Fibroblast of skin of right biceps (primary cell): ENCODE measurements around the gene GRIN2A.

Experiments
- DNase-seq: peaks from one replicate; pipeline ENCODE4 v3.0.0-alpha.2; 2013

The GRIN2A gene

DNA sequence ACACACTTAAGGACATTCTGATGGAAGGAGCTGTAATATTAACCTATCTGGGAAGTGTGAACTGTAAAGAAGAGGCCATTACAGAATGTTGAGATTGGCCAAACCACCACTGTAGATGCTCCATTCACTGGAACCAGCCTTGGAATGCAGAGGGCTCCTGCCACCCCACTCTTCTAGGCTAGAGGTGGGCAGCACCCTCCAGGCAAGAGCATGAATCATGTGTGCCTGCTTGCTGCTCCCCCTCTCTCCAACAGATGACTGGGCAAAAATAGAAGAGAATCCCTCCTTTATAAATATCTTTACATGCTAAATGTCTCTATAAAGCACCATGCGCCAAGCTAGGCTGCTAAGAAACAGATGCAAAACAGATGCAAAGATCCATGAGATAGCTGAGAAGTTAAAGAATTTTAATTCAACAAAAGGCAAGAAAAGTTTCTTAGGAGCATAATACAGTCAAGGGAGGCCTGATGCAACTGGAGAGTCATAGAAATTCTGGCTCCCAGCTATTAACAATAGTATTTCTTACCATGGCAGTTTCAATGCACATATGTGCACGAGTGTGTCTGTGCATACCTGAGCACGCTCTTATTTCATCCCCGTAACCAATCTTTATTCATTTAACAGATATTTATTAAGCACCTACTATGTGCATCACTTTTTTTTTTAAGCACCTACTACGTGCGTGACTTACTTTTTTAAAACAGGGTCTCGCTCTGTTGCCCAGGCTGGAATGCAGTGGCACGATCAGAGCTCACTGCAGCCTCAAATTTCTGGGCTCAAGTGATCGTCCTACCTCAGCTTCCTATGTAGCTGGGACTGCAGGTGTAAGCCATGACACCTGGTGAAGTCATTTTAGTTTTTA lies 53.6 kb downstream of the GRIN2A start:
- DNase-seq = peak; percentile 46

DNA sequence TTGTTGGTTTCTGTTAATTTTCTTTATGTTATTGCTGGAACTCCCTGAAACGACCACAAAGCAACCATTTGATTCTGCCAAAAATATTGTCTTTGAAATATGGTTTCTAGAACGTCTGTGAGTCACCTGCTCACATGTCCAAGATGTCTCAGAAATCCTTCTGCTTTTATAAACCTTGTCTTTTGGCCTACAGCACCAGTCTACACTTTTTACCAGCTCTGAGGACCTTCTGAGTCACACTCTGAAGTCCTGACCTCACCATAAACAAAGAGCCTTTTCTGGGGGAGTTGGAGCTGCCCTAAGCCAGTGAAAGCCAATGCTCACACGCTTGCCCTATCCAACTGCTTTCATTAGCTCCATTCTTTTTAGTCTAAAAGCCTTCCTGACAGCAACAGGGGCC lies 55.5 kb downstream of the GRIN2A start:
- DNase-seq = peak; percentile 78

- no peak for DNase-seq
Measured at GRCh38 chr16:10123141-10123540, 59.1 kb downstream of the GRIN2A start.

- peak; percentile 44 for DNase-seq
Measured at GRCh38 chr16:10122546-10122945, 59.7 kb downstream of the GRIN2A start.

DNA sequence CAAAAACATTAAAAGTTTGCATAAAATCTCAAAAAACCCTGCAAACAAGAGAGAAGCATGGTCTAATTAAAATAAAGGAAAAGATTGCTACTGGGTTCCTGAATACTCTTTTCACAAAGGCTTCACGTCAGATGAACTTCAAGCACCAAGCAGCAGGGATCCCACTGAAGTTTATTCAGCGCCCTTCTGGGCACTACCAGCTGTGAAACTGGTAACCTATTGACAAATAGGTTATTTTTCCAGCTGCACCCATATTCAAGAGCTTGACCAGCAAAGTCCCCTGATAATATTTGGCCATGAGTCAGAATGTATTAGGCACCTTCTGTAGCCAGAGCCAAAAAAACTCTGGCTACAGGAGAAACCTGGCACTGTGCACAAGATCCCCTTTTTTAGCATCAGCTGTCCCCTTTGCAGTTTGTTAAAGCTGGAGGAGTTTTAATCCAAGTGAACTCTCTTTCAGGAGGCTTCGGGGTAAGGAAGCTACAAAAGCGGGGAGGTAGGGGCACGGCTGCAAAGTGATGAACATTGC lies 60.3 kb downstream of the GRIN2A start:
- no peak for DNase-seq

- DNase-seq = peak; percentile 90
Measured at GRCh38 chr16:10121491-10121890, 60.7 kb downstream of the GRIN2A start.

GRCh38 chr16:10120953-10121352 lies 61.3 kb downstream of the GRIN2A start:
- DNase-seq = no peak

DNA sequence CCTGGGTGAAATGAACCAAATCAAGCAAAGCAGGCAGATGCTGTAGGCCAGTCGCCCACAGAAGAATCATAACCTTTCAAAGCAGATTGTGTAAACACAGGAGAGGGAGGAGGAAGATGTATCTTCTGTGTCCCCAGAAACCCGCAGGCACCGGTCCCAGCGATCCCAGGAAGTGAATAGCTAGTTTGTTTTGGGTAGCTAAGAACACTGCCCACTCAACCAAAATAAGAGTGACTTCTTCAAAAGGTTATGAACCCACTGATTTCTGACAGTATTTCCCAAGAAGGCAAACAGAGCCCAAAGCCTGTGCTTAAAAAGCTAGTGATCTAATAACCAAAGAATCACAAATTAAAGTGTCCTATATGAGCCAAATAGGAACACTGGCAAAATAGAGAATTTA lies 67.8 kb downstream of the GRIN2A start:
- no peak for DNase-seq

DNA sequence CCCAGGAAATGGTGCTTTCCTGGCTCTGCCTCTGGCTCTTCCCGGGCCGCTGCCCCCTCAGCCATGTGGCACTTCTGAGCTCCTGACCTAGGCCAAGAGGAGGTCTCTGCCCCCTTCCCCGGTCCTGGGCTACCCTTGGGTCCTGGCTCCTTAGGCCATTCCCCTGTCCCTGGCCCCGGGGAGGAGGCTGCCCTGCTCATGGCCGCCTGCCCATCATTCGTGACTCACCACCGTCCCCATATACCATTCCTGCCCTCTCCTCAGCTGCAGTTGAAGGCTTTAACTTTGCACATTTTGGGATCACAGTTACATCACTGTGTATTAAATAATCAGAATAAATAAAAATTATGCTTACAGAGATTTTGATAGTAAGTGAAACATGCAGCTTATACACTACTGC lies 69.0 kb downstream of the GRIN2A start:
- DNase-seq = no peak

GRCh38 chr16:10112021-10112420 lies 70.2 kb downstream of the GRIN2A start:
- no peak for DNase-seq

DNA sequence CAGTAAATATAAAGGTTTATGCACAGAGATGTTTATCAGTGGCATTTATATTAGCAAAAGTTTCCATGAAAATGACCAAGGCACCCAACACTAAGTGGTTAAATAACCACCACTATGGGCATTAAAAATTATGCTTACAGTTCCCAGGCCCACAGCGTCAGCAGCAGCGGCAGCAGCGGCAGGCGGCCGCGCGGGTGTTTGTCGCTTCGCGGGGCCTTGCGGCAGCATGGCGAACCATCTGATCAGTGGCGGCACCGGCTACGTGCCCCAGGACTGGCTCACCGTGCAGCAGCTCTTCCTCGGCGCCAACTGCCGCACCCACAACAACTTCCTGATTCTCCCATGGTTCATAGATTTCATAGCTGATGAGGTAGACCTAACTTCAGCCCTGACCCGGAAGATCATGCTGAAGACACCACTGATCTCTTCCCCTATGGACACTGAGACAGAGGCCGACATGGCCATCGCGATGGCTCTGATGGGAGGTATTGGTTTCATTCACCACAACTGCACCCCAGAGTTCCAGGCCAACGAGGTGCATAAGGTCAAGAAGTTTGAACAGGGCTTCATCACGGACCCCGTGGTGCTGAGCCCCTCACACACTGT lies 71.0 kb downstream of the GRIN2A start:
- DNase-seq = no peak

DNA sequence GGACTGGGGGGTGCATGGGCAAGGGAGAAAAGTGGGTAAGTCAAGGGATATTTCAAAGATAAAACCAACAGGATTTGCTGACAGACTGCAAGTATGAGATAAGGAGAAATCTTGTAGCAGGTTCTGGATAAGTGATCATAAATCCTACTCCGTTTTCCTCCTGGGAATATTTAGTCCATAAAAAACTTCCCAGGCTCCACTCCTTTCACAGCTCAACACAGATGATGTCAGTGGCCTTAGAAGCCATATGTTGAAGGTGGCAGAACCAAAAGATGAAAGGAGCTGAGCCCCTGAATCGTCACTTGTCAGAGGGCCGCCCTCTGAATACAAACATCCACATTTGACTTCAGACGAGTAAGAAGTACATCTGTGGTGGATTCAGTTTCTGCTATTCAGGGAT lies 71.7 kb downstream of the GRIN2A start:
- no peak for DNase-seq

- DNase-seq = peak; percentile 70
Measured at GRCh38 chr16:10107081-10107480, 75.1 kb downstream of the GRIN2A start.

GRCh38 chr16:10103700-10104099 lies 78.5 kb downstream of the GRIN2A start:
- no peak for DNase-seq

DNA sequence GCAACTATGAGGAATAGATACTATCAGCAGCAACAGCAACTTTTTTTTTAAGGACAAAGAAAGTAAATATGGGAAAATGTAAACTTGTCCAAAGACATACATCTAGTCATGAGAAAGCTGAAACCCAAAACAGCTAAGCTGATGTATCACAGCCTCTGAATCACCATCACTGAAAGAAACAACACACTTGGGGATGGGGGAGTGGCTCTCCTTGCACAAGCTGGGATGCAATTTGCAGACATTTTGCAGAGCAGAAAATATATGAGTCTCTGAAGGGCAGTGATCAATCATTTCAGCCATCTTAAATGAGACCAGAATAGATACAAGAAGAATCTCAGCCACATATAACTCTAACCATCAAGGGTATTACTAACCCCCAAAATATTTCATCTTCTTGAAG lies 79.1 kb downstream of the GRIN2A start:
- DNase-seq = peak; percentile 94

- DNase-seq = no peak
Measured at GRCh38 chr16:10100829-10101228, 81.4 kb downstream of the GRIN2A start.

GRCh38 chr16:10098991-10099390 lies 83.2 kb downstream of the GRIN2A start:
- peak; percentile 80 for DNase-seq

- DNase-seq = peak; percentile 78
Measured at GRCh38 chr16:10097271-10097670, 85.0 kb downstream of the GRIN2A start.

- DNase-seq = no peak
Measured at GRCh38 chr16:10093576-10093975, 88.7 kb downstream of the GRIN2A start.

DNA sequence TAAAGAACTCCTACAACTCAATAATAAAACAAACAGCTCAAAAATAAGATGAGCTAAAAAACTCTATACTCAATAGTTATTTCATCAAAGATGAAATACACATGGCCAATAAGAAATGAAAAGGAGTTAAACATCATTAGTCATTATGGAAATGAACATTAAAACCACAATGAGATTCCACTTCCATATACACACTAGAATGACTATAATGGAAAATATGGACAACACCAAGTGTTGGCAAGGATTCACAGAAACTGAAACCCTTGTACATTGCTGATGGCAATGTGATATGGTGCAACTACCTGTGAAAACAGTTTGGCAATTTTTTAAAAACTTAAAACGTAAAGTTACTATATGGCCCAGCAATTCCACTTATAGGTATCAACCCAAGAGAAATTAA lies 91.4 kb downstream of the GRIN2A start:
- DNase-seq = peak; percentile 91

GRCh38 chr16:10088380-10088793 lies 93.8 kb downstream of the GRIN2A start:
- peak; percentile 77 for DNase-seq

DNA sequence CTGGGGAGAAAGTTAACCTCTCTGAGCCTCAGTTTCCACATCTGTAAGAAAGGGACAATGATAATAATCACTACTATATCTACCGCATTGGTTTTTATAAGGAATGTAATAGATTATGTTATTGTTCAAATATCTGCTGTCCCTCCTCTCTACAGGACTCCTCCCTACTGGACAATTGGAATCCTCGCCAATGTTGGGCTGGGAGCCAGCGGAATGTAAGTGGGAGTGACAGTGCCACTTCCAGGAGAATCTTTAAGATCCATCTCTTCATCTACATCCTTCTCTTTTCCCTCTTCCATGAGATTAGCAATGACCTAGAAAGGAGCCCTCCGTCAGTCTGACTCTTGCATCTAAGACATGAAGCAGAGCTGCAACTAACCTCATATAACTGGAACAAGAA lies 95.1 kb downstream of the GRIN2A start:
- no peak for DNase-seq

DNA sequence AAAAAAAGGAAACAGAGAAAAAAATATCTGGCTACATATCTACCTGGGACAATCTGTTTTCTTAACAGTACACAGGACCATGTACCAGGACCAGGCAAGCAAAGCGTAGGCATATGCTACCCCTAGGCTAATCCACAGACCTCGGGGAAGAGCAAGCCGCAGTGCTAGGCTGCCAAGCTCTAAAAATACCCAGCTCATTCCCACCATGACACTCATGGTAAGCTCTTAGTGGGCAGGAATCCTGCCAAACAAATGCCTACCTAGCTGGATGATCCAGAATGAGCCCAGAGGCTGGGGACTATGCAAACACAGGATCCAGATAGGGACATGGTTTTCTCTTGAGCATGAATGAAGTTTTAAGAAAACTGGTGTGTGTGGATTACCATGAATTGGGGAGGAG lies 95.6 kb downstream of the GRIN2A start:
- no peak for DNase-seq

GRCh38 chr16:10085078-10085798 lies 97.0 kb downstream of the GRIN2A start:
- DNase-seq = no peak
